Measurements from ENCODE around the gene SAG.

GRCh38 chr2:233379034-233379433 is 71.4 kb downstream of the SAG start:
- no peak for TF ChIP-seq CTCF (IDR thresholded peaks at IDR 0.05)
- no peak for TF ChIP-seq POLR2A (IDR thresholded peaks at IDR 0.05)

All from adrenal gland (tissue), 5 donors.